ENCODE results near the gene ZNRF2.

- TF ChIP-seq, protein P1, sequence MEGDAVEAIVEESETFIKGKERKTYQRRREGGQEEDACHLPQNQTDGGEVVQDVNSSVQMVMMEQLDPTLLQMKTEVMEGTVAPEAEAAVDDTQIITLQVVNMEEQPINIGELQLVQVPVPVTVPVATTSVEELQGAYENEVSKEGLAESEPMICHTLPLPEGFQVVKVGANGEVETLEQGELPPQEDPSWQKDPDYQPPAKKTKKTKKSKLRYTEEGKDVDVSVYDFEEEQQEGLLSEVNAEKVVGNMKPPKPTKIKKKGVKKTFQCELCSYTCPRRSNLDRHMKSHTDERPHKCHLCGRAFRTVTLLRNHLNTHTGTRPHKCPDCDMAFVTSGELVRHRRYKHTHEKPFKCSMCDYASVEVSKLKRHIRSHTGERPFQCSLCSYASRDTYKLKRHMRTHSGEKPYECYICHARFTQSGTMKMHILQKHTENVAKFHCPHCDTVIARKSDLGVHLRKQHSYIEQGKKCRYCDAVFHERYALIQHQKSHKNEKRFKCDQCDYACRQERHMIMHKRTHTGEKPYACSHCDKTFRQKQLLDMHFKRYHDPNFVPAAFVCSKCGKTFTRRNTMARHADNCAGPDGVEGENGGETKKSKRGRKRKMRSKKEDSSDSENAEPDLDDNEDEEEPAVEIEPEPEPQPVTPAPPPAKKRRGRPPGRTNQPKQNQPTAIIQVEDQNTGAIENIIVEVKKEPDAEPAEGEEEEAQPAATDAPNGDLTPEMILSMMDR (IDR thresholded peaks at IDR 0.05): no peak
- TF ChIP-seq RAD21 (IDR thresholded peaks at IDR 0.05; ENCODE audit: low read length): no peak
- TF ChIP-seq YY1 (IDR thresholded peaks at IDR 0.05; ENCODE audit: low read depth): no peak
- TF ChIP-seq SIN3A (IDR thresholded peaks at IDR 0.05; ENCODE audit: borderline replicate concordance, low read depth, low read length): no peak
- TF ChIP-seq USF1 (IDR thresholded peaks at IDR 0.05; ENCODE audit: borderline replicate concordance, low read depth): no peak
- TF ChIP-seq JUND (IDR thresholded peaks at IDR 0.05): no peak
These were observed 46.9 kb downstream of the ZNRF2 start for GRCh38 chr7:30331338-30331737.
